HG03565 (cell line): ENCODE data around the gene MESP1.

ENCODE experiments used
- ATAC-seq: cut with Tn5 transposase; IDR thresholded peaks from one replicate; pipeline ENCODE4 v1.9.1; 2021; ENCODE audit warnings: mild to moderate bottlenecking, moderate library complexity; ENCODE audit not compliant: unreplicated experiment

MESP1 gene

DNA sequence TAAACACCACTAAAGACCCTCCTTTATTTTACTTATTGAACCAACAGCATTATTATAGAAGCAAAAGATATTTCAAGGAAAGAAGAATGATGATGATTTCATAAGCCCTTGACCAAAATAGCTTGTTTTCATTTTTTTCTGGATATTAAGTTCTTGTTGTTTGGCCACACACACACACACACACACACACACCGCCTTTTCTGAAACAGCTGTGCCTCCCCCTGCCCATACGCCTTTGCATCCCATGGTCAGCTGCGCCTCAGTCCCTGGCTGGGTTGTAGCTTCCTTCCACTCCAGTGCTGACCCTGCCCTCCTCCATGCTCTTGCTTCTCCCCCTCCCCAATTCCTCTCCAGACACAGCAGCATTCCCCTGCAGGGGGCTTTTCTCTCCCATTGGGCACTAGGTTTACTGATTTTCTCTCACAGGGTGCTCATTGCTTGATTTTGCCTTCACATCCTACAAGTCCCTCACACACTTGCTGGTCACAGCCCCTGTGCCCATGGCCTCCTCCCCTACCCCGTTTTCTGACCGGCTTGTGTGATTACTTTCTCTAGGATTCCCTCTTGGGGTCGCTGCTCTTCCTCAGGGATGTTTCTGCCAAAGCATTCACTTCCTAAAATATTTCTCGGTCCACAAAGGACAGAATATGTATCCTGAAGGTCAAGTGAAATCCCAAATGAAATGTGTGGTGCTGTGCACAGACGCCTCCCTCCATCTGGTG is 18.4 kb downstream of the MESP1 start:
- no peak for ATAC-seq

DNA sequence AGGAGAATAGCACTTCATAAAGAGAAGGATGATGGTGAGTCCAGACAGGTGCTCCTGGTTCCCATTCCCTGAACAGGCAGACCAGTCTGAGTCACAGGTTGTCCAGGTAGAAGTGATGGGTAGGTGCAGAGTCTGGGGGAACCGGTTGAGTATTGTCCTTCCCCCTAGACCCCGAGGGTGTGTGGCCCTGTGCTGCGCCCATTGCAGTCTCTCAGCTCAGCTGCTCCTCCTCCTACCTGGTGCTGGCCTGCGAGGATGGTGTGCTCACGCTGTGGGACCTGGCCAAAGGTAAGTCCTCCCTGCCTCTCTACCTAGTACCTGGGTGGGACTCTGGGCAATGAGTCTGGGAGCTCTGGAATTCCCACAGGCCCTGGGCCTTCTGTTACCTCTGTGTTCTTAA is 19.8 kb downstream of the MESP1 start:
- ATAC-seq = no peak

DNA sequence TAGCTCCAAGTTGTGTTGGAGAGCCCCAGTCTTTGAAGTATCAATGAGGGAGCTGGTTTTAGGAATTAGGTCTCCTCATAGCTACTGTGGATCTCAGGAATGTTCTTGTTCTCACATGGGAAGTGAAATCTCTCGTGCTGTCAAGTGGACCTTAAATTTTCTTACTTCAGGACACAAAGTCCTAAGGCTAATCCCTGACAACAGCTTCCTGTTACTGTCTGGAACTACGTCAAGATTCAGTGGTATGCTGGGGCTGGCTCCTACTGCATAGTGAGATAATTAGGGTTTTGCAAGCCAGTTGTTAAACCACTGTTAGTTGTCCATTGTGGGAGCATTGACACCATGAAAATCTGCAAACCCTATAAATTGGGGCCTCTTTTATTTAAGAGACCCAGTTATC is 22.8 kb downstream of the MESP1 start:
- no peak for ATAC-seq

DNA sequence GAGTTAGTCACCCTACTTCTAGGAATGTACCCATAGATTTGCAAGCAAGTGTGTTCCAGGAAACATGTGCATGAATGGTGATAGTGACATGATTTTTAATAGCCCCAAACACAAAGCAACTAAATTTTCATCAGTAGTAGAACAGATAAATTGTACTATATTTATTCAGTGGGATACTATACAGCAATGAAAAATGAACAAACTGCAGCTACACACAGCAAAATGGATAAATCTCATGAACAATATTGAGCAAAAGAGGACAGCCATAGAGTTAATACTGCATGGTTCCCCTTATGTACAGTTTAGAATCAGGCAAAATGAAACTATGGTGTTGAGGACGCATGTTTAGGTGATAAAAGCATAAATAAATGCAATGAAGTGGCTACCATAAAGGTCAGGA is 26.0 kb downstream of the MESP1 start:
- no peak for ATAC-seq

DNA sequence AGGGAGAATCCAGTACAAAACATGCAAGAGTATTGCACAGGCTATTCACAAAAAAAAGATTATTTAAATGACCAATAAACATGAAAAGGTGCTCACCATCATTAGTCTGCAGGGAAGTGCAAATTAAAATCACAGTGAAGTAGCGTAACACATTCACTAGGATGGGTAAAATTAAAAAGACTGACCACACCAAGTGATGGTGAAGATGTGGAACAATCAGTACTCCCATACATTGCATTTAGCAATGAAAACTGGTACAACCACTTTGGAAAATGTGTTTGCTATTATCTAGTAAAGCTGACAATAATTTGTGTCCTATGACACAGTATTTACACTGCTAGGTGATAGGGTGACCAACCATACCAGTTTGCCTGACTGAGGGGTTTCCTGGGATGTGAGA is 26.4 kb downstream of the MESP1 start:
- no peak for ATAC-seq

DNA sequence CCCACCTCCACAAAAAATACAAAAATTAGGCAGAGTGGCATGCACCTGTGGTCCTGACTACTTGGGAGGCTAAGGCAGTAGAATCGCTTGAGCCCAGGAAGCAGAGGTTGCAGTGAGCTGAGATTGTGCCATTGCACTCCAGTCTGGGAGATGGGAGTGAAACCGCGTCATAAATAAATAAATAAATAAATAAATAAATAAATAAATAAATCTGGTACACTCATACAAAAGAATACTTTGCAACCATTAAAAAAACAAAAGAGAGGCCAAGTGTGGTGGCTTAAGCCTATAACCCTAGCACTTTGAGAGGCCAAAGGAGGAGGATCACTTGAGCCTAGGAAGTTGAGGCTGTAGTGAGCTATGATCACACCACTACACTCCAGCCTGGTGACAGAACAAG is 28.0 kb downstream of the MESP1 start:
- no peak for ATAC-seq

DNA sequence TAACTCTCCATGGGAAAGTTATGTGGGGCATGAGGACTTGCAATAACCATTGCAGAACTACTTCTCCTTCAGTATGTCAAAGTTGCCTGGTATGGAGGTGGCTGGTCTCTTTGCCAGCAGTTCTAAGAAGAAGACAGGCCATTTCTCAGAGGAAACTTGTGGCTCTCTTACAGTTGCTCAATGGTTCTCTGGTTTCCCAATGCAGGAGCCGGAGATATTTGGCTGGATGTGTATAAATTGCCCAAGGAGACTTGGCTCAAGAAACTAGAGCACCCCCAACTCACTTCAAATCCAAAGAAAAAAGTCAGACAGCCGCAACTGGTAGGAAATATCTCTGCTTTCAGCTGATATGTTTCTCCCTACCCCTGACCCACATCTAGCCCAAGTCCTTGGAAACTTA is 36.3 kb downstream of the MESP1 start:
- no peak for ATAC-seq

DNA sequence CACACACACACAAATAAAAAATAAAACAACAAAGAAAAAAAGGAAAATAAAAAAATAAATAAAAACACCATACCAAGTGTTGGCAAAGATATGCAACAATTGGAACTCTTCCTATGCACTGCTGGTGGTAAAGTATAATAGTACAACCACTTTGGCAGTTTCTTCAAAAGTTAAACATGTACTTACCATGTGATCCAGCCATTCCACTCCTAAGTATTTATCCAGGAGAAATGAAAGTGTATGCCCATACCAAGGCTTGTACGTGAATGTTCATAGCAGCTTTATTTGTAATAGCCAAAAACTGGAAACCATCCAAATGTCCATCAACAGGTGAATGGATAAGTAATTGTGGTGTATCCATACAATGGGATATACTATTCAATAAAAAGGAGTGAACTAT is 43.5 kb downstream of the MESP1 start:
- ATAC-seq = no peak

DNA sequence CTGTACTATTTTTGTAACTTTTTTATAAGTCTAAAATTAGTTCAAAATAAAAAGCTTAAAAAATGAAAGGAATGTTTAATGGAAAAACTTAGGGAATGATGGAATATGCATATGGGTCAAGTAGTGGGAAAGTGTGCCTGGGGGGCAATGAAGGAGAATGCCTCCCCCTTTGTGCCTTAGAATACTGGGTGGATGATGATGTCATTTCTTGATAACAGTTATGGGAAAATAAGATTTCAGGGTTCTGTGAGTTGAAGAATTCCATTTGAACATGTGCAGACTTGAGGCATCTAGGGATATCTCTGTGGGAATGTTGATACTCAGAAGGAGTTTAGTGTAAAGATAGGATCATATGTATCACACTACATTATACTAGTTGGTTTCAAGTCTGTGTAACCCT is 46.6 kb downstream of the MESP1 start:
- ATAC-seq = no peak
